ENCODE data around the gene SNRNP48.

SNRNP48 gene

DNA sequence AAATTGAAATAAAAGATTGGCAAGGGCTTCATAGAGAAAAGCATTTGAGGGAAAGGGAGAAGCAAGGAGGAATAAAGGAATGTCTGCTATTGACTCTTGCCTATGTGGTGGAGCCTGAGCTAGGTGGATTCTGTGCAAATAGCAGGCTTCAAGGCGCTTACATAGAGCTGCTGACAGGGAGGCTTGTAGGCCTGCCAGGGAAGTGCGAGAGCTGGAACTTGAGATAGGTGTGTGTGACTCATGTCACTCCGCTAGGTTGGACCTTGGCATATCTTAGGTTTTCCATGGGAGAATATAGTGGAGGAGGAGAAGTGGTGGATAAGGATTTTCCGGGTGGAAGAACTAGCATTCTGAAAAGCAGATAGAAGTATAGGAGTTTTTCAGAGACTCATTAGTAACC is 14.0 kb downstream of the SNRNP48 start:
- DNase-seq, result no peak

- no peak for DNase-seq
Observed at GRCh38 chr6:7604506-7604905, 14.5 kb downstream of the SNRNP48 start.

GRCh38 chr6:7615611-7616383 is 25.8 kb downstream of the SNRNP48 start:
- peak; percentile 26 for DNase-seq

- DNase-seq, result no peak
Observed at GRCh38 chr6:7617801-7618764, 28.1 kb downstream of the SNRNP48 start.

DNA sequence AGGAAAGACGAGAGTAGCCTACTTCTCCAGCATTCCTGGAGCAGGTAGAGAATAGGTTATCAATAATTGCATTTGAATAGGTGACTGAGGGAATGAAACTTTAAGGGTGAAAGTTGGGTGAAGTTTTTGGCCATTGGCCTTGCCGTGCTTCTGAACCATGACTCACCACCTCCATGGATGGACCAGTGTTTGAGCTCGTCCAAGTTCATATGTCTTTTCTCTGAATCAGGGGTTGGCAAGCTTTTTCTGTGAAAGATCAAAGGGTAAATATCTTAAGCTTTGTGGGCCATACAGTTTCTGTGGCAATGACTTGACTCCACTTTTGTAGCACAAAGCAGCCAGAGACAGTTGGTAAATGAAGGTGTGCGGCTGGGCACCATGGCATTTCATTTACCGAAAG is 31.8 kb downstream of the SNRNP48 start:
- DNase-seq, result no peak

- no peak for DNase-seq
Observed at GRCh38 chr6:7624796-7625710, 35.1 kb downstream of the SNRNP48 start.

- DNase-seq, result no peak
Observed at GRCh38 chr6:7628479-7628878, 38.5 kb downstream of the SNRNP48 start.

DNA sequence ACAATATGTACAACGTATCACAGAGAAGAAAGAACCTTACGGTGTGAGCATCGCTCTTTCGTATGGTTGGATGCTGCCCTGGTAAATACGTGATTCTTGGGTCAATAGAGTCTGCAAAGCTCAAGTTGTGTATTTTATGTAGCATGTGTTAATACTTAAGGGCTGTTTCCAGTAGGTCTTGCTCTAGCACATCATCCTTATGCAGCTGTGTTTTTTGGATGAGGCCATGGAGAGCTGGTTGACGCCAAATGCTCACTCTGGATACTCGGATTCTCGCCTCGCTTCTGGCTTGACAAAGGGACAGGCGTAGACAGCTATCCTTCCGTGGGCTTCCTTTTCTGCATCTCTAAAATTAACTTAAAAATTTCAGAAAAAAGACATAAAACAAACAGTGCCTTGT is 38.9 kb downstream of the SNRNP48 start:
- DNase-seq, result no peak

GRCh38 chr6:7629321-7629720 is 39.3 kb downstream of the SNRNP48 start:
- DNase-seq, result no peak

- DNase-seq, result no peak
Observed at GRCh38 chr6:7630792-7631191, 40.8 kb downstream of the SNRNP48 start.

- no peak for DNase-seq
Observed at GRCh38 chr6:7631466-7631865, 41.5 kb downstream of the SNRNP48 start.

DNA sequence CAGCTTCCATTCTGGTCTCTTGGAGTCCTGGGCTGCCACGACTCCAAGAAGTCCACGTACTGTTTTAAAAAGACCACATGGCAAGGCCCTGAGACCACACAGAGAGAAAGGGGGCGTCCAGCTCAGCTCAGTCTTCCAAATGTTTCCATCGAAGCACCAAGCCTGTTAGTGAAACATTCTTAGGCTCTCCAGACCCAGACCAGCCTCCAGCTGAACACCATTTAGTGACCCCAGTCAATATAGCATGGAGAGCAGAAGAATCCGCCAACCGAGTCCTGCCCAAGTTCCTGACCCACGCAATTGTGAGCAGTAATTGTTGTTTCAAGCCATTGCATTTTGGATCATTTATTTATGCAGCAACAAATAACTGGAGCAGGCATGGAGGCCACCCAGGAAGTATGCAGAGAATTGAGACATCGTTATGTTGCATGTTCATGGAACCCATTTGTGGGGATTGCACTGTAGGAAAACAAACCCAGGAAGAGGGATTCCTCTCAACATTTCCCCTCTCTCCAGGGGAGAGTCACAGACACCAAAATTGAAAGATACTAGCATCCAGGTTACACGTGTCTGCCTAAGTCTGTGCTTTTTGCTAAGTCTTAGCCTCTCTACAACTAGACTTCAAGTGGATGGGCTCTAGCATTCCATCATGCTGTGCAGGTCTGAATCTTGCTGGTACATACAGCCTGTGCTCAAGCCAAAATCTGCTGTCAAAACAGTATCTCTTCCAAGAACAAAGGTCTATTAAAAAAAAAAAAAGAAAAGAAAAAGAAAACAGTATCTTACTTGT is 42.7 kb downstream of the SNRNP48 start:
- no peak for DNase-seq

DNA sequence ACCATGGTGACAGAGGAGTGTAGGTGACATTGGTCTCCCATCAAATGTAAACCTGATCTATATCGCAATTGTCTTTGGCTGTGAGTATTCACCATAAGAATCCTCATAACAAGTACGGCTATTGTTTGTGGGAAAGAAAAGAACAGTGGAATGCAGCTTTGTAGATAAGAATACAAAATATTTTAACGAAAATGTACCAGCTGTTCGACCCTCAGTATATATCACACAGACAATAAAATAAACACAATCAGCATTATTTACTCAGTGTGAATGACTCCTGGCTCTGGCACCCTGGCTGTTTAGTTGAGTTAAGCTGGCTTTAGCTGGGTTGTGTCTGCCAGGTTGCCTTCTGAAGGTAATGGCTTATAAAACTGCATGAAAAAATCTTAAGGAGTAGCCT is 43.4 kb downstream of the SNRNP48 start:
- DNase-seq, result no peak

DNA sequence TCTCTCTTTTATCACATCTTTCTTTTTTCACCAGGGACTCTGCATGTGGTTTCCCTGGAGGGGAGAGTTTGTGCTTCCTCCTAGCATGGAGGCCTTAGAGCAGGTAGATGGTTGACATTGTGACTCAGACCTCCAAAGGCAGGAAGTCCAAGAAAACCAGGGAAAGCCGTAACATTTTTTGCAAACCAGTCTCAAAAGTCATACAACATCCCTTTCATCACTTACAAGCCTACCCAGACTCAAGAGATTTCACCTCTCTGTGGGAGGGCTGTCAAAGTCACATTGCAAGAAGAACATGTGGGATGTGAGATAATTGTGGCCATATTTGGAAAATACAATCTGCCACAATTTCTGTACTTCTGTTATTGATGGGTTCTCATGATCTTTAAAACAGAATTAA is 46.2 kb downstream of the SNRNP48 start:
- no peak for DNase-seq

- DNase-seq, result no peak
Observed at GRCh38 chr6:7637533-7637932, 47.5 kb downstream of the SNRNP48 start.

DNA sequence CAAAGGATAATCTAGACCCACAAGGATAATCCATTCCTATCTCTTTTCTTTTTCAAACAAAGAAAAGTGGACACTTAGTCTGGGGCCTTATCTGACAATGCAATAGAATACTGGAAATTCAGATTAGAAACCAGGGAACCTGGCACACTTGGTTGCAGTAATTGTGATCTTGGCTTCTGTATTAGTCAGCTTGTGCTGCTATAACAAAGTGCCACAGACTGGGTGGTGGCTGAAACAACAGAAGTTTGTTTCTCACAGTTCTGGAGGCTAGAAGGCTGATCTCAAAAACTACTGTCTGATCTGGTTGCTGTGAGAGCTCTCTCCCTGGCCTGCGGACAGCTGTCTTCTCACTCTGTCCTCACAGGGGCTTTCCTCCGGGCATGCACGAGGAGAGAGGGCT is 49.4 kb downstream of the SNRNP48 start:
- no peak for DNase-seq

DNA sequence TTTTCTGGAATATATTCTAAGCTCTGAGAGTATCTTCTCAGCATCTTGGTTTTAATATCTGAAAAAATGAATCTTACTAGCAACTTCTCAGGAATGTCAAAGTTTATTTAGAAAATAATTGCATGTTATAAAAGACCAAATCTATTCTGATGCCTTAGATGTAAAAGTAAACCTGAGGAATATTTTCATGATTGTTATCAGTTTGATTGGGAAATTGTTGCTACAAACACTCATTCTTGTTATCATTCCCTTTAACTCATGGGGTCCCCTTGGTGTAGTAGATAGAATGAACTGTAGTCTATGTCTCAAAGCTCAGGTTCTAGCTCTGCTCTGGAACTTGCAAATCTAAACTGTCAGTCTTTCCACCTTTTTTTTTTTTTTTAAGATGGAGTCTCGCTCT is 50.0 kb downstream of the SNRNP48 start:
- no peak for DNase-seq

- no peak for DNase-seq
Observed at GRCh38 chr6:7640607-7641577, 50.9 kb downstream of the SNRNP48 start.

DNA sequence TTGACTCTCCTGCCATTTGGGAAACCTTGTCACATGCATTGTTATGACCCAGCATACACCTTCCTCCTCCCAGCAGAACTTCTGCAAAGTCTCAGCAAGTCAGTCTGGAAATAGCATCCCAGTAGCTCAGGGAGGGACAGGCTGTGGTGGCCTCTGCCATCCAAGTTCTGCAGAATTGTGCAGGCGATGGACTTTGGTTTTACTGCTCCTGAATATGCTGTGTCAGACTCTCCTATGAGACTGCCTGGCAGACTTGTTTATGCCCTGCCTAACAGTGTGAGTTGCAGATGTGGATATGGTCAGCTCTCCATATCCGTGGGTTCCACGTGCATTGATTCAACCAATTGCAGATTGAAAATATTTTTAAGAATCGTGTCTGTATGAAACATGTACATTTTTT is 52.8 kb downstream of the SNRNP48 start:
- DNase-seq, result no peak

DNA sequence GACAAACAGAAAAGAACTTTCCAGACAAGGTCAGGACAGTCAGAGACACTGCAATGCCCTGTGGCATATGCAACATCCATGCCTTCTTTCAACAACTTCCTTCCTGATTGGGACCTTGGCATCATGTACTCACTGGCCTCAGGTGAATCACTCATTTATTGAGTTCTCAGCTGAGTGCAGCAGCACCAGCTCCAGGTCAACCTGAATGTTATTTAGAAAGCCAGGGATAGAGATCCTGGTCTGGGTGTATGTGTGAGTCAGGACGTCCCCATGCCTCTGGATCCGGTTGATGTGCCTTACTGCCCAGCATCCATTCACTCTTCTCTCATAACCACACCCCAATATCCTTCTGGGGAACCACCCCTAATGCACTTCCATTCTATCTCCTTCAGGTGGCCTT is 54.4 kb downstream of the SNRNP48 start:
- DNase-seq, result no peak

- no peak for DNase-seq
Observed at GRCh38 chr6:7646394-7646793, 56.4 kb downstream of the SNRNP48 start.
